Skeletal muscle cell (primary cell): ENCODE data around the gene ZNF536.

ENCODE experiments used
- DNase-seq: peaks from one replicate; pipeline ENCODE4 v3.0.0-alpha.2; 2010; ENCODE audit warnings: low read depth
- H3K4me3 ChIP-seq: 2 replicates; pipeline ENCODE4 v1.5.1; 2011; ENCODE audit warnings: low read depth, mild to moderate bottlenecking, control low read depth, low read length, moderate library complexity

Gene ZNF536

GRCh38 chr19:30512176-30513081 lies 140.2 kb downstream of the ZNF536 start:
- peak; percentile 1 for DNase-seq
- no peak overlapping the region for H3K4me3 ChIP-seq

DNA sequence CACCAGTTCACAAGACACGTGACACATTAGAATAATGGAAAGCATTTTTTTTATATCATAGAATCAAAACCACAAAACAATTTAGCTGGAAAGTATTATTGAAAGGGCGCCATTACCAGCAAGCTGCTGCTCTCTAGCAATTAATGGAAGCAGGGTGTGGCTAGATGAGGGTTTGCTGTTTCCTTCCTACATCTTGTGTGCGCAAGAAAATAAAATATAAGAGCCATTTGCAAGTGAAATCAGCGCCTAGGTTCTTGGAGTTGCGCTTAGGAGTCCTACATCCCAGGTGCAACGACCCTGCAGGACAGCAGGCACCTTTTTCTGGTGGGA lies 140.9 kb downstream of the ZNF536 start:
- no peak overlapping the region for H3K4me3 ChIP-seq
- DNase-seq: no peak

DNA sequence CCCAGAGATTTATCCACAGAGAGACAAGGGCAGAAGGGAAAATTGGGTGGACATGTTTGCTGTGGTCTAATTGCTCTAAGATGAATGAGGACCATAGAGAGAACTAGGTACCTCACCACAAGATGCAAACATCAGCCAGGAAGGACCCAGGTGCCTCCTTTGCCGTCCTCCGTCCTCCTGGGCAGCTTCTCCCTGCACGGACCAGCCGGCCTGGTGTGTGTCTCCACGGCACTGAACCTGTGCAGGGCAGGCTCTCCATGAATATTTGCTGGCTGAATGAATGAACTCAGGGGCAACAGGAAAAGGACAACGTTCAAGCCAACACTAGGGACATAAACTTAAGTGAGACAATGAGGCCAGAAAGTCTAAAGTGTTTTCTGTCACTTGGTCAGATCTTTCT lies 143.9 kb downstream of the ZNF536 start:
- H3K4me3 ChIP-seq: no peak overlapping the region
- no peak for DNase-seq

- DNase-seq: peak; percentile 1
- no peak overlapping the region for H3K4me3 ChIP-seq
Measured at GRCh38 chr19:30516531-30516930, 144.3 kb downstream of the ZNF536 start.

DNA sequence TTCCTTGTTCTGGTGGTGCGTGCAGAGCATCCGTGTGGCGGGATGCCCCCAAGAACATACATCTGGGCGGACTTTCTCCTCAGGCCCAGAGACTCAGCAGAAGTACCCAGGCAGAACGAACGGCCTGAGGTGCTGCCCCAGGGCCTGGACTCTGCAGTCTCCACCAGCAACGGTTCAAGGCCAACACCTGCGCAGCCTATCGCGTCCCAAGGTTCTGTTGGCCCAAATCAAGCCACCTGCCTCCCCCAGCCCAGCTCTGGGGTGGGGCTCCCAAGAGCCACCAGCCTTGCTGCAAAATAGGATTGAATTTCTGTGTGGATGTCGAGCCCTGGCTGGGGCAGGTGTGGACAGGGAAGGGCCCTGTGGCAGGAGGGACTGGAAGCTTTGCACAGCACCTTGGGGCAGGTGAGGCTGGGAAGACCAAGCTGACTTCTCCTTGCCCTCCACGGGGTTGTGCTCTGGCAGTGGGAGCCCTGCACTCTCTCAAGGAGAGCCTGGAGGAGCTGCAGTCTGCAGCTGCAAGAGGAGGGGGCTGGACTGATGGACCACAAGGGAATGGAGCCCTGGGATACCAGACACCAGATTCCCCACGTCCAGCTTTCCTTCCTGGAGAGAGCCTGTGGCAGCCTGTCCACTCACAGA lies 146.9 kb downstream of the ZNF536 start:
- DNase-seq: no peak
- H3K4me3 ChIP-seq: no peak overlapping the region

GRCh38 chr19:30519607-30520205 lies 147.5 kb downstream of the ZNF536 start:
- no peak overlapping the region for H3K4me3 ChIP-seq
- no peak for DNase-seq

DNA sequence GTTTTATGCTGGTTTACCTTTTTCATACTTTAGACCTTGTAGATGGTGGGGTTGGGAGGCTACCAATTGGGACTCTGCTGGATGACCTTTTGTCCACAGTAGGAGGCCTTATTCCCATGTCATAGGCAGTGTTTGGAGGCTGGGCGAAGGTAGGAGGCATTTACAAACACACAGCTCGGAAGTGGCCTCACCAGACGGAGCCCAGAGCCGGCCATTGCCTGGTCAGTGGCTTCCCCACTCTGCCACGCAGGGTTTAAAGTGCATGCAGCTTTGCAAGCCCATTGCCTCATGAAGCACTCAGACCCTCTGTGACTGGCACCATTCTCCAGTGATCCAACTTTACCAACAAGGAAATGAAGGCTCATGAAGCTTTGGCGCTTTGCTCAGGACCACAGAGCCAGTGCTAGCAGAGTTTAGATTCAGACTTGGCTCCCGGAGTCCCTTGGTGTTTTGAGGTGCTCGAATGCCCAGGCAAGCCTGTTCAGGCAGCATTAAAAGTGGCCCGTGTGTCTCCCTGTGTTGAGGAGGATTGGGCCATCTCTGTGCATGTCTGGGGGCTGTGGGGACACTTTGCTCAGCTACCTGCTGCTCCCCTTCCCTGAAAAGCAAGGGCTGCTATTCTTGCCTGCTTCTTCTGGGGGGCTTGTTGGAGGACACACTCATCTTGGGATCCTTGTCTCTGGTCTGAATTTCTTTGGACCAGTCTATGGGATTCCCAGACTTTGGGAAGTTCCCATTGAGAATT lies 148.7 kb downstream of the ZNF536 start:
- no peak for DNase-seq
- no peak overlapping the region for H3K4me3 ChIP-seq

DNA sequence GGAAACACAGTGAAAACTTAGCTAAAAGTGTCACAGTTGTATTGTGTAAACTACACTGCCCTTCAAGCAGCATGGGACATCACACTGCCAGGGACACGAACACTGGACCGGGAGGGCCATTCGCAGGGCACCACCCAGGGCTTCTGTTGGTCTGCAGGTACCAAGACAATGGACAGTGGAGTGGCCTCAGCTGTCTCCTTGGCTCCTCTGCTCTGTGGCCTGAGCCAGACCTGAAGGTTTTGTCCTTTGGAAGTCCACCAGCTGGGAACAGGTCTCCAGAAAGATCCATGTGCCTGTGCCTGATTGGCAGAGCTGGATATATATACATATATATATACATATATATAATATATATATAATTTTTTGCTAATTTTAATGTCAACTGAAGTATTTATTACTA lies 149.8 kb downstream of the ZNF536 start:
- no peak for DNase-seq
- no peak overlapping the region for H3K4me3 ChIP-seq

GRCh38 chr19:30522341-30522740 lies 150.2 kb downstream of the ZNF536 start:
- H3K4me3 ChIP-seq: no peak overlapping the region
- DNase-seq: no peak

DNA sequence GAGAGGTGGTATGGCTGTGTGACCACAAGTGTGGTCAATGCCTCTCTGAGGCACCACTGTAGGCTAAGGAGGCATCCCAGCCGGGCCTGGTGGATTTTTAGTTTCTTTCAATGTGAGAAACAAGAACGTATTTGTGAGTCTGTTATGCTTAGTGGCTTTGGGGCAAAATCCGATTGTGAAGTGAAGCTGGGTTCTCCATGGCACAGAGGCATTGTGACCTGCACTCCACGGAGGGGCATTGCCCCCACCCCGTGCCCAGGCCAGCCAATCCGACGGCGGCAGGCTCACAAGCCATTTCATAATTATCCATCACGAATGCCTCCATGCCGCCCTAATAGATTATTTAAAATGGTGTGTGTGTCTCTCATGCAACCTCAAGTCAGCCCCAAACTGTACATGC lies 151.6 kb downstream of the ZNF536 start:
- no peak overlapping the region for H3K4me3 ChIP-seq
- no peak for DNase-seq

- DNase-seq: no peak
- no peak overlapping the region for H3K4me3 ChIP-seq
Measured at GRCh38 chr19:30525383-30525782, 153.2 kb downstream of the ZNF536 start.

DNA sequence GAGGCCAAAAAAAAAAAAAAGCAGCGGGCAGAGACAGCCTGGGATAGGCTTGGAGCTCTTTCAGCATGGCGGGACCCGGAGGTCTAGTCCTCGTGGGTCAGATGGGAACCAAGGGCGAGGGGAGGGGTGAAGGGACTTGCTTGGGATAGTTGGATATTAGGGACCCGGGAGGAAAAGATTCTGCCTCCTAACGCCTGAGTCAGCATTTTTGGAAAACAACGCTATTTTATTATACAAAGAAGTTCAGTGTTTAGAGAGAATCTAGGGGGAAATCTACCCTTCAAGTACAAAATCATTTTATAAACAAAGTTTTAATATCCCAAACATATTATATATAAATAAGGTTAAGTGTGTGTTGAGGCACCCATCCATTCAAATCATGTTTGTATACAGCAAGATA lies 156.7 kb downstream of the ZNF536 start:
- no peak overlapping the region for H3K4me3 ChIP-seq
- DNase-seq: no peak

DNA sequence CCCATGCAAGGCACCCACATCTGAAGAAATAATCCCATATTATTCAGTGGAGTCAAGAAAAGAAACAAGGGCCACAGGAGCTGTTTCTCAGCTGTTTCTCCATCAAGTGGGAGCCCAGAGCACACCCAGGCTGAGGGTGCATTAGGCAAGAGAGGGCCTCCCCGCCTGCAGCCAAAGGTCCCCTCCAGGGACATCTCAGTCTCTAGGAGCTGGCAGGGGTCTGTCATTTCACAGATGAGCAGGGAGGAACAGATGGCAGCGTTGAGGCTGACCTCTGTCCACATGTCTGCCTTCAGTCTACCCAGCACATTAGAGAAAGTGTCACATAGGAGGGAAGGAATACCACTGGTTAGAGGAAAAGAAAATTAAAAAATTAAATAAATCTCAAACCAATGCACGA lies 157.7 kb downstream of the ZNF536 start:
- H3K4me3 ChIP-seq: no peak overlapping the region
- DNase-seq: no peak

DNA sequence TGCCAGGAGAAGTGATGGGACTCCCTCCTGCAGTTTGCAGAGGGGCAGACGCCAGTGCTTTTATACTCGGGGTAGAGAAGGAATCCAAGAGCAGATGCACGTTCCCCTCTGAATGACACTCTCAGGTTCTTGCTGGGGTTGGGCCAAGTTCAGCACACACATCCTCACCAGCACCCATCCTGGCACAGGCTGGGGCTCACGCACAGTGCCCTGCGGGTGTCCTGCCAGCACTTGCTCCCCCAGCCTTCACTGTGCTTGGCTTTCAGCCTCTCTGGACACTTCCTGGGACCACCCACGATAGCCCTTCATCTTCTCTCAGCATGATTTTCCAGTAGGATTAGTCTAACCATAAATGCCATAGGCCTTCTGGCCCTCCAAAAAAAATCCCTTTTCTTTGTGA lies 158.6 kb downstream of the ZNF536 start:
- no peak for DNase-seq
- no peak overlapping the region for H3K4me3 ChIP-seq

GRCh38 chr19:30535011-30535410 lies 162.8 kb downstream of the ZNF536 start:
- DNase-seq: no peak
- no peak overlapping the region for H3K4me3 ChIP-seq

DNA sequence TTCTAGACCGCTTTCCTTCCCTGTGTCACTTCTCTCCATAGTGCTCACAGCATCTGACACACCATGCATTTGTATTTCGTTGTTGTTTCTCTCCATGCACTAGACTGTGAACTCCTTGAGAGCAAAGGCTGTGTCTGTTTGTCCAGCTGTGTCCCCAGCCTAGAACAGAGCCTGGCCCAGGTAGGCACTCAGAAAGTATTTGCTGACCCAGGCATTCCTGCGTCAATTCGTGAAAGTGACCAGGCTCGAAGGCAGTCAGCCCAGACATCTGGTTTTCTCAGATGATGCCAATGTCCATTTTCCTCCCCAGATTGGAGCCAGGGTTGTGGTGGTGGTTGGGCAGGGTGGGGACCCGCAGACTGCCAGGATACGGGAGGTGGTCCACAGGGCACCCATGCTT lies 164.8 kb downstream of the ZNF536 start:
- DNase-seq: no peak
- no peak overlapping the region for H3K4me3 ChIP-seq

DNA sequence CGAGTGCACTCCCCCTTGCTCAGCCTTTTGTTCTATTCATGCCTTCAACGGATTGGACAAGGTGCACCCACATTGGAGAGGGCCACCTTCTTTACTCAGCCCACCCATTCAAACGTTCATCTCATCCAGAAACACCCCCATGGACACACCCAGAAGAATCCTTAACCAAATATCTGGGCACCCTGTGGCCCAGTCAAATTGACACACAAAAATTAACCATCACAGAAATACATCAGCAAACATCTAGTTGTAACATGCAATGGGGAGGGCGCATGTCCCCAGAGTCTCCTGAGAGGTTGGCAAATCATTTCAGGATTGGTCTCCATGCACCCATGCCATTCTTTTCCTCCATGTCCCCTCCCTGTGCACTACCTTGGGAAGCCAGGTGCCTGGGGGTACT lies 167.1 kb downstream of the ZNF536 start:
- no peak overlapping the region for H3K4me3 ChIP-seq
- DNase-seq: no peak

DNA sequence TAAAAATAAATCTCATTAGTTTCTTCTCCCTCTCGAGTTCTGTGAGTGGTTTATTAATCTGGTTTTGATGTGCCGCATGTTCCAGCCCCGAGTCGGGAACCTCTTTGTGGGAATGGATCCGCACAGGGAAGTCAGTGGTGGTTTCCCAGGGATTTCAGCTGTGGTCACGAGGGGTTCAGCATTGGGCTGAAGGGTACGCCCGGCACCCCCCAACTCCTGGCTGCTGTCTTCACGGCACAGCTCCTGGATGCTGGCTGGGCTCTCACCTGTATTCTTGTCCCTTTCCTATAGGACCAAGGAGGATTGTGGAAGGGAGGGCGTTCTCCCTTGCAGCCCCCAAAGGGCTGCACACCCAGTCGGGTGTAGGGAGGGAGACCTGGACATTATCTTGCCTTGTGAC lies 167.8 kb downstream of the ZNF536 start:
- H3K4me3 ChIP-seq: no peak overlapping the region
- DNase-seq: no peak

DNA sequence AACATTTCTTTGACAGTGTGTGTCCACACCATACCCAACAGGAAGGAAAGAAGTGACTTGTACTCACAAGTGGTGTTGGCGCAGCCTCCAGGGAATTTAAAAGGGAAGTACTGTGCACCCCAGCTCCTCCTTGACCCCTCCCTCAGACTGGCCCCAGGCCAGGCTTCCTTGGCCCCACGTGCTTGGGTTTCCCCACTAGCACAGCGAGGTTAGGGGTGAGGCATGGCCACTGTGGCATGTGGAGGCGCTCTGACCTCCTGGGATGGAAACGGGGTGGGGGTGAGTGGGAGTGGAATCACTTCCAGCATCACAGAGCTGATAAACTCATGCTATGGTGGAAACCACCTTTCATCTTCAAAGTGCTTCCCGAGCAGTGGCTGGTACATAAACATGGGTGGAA lies 168.6 kb downstream of the ZNF536 start:
- no peak for DNase-seq
- no peak overlapping the region for H3K4me3 ChIP-seq

GRCh38 chr19:30541575-30541974 lies 169.4 kb downstream of the ZNF536 start:
- H3K4me3 ChIP-seq: no peak overlapping the region
- DNase-seq: no peak
